HG02759 (cell line): ENCODE data around the gene ATG5.

ENCODE experiments used
- ATAC-seq: cut with Tn5 transposase; IDR thresholded peaks from one replicate; pipeline ENCODE4 v1.9.1; 2021; ENCODE audit warnings: mild to moderate bottlenecking, moderate library complexity; ENCODE audit not compliant: unreplicated experiment

Gene ATG5

GRCh38 chr6:106325336-106326178, at the start of gene ATG5:
TSS of gene ATG5 (minus strand) at chr6:106325760. CDS start at chr6:106316208, 9,552 bp downstream.
- ATAC-seq = peak; percentile 96

DNA sequence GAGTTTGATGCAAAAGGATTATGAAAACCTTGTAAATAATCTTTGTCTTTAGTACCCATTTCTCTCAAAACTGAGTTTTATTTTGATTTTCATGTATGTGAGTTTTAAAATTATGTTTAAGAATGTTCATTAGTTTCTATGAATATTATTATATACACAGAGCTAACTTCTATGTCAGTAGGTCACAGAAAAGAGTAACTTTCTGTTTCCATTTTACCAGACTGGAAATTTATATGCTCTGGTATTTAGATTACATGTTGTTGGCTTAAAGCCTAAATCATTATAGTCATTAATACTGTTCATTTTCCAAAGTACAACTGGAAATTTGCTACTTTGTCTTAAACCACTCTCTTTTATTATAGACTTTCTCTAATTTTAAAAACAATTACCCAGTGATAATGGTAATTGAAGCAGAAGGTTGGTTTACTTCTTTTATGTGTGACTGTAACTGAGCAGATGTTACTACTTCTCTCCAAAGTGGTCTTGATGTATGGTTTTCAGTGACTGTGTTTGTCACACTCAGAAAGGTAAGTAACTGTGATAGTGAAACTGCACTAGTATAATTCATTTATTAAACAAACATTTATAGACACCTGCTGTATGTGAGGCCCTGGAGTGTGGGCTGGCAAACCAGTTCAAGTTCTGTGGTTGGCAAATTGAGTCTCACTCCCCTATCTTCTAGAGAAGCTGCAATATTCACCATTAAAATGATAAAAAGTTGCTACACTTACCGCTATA, 48.1 kb upstream of the ATG5 start:
- ATAC-seq = no peak

GRCh38 chr6:106372838-106373501, 47.4 kb upstream of the ATG5 start:
- no peak for ATAC-seq

DNA sequence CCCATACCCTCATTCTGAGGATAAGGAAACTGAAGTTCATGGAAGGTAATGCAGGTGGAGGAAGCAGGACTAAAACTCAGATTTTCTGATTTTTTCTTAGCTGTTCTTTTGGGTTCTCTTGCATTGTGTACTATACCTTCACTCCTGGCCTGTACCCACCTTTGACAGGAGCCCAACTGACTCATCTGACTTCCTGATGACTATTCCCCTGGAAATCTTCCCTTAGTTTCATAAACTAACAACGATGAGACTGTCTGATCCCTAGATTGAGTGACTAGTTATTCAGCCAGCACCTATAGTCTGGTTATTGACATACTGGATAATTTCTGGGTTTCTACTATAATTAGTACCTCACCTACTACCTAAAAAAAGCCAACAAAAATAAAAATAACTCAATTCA, 45.1 kb upstream of the ATG5 start:
- ATAC-seq = no peak

GRCh38 chr6:106369739-106370138, 44.2 kb upstream of the ATG5 start:
- no peak for ATAC-seq

DNA sequence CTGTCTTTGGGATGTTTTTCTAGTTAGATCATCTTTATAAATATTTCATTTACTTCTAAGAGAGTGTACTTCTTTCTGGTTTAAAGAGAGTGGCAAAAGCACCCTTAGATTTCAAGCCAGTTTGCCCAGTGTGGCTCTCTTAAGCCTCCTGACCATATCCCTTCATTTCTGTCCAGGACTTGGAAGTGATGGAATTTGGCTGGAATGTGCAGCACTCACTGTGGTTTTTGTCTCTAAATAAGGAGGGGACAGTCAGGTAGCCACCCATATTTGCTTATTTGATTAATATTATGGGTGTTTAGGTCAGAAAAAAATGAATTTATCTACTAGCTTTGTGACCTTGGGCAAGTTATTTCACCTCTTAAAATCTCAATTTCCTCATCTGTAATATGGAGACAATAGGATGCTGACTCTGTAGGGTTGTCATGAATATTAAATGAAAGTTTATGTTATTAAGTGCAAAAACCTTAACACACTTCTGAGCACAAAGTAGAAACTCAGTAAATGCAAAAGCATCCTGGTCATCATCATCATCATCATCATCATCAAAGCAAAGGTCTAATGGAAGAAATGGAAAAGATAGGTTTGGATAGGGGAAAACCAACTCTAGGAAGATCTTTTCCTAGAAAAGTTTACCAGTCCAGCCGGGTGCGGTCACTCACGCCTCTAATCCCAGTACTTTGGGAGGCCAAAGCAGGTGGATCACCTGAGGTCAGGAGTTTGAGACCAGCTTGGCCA, 38.0 kb upstream of the ATG5 start:
- no peak for ATAC-seq

DNA sequence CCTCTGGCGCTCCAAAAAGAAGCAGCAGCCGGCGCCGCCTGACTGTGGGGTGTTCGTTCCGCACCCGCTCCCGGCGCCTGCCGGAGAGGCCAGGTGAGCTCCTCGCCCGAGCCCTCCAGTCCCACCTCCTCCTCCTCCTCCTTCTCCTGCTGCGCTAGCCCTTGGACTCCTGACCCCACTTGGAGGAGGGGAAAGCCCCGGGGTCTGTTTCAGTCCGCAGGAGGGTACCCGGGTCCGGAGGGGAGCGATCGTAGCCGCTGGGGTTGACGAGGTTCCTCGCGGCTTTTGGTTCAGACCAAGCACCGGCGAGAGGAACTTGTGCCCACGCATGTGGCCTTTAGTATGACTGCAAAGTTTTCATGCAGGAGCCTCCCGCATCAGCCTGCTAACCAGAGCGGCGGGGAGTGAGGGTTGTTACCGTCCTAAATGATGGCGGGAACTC, 35.5 kb upstream of the ATG5 start:
- ATAC-seq = peak; percentile 54

DNA sequence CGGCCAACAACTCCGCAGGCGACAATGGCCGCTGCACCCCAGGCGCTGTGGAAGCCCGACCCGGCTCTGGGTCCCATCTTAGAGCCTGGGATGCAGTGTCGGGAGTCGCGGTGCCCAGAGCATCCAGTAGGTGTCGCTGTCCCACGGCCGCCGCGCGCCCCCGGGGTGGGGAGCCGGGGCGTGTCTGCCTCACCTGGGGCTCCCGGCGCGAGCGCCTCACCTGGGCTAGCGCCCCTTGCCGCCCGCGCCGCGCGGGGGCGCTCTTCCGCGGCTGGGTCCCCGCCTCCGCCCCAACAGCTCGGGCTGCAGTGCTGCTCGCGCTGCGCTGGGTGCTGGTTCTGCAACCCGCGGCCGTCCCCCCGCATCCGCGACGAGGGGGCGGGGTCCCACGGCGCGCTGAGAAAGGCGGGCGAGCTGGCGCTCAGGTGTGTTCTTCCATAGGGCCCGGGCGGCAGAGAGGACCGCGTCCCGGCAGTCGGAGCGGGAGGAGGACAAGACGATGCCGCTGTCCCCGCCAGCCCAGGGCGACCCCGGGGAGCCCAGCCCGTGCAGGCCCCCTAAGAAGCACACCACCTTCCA, 34.9 kb upstream of the ATG5 start, which contains the start of gene CRYBG1:
Gene CRYBG1 (plus strand): TSS at position 308 of the 579 bp plus-strand sequence. CDS start 192 bp downstream, at position 500.
- peak; percentile 79 for ATAC-seq

DNA sequence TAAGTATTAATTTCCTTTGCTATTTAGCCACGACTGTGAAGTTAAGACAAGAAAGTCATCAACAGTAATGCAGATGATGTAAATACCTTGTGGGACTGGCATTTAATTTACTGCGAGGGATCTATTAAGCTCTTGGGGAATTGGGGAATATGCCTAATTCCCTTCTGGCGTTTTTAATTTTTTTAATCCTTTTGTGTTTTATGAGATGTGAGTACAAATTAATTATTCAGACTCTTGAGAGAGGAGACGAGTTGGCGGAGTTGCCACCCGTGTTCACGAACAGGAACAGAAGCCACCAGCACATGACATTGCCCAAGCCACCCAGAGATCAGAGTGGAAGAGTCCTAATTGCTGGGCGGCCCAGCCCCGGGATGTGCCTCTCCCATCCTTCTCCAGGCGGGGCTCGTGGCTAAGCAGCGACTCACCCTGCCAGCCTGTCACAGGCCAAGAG, 34.4 kb upstream of the ATG5 start:
- ATAC-seq = no peak

GRCh38 chr6:106356378-106356777, 30.8 kb upstream of the ATG5 start:
- no peak for ATAC-seq

DNA sequence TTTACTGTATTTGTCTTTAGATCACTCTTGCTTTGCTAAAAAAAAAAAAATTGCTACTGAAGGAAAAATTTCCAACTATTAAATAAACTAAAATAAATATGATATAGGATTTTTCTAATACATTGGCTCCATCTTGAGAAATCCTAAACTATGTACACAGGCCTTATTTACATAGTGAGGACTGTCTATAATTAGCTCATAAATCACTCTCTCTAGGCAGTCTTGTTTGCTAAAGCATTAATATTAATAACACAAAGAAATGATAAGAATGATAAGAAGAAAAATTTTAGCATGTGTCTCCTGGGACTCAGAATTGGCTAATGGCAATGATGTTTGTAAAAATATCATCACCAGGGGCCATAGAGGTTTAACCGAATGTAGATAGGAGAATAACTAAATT, 21.7 kb upstream of the ATG5 start:
- ATAC-seq = no peak

DNA sequence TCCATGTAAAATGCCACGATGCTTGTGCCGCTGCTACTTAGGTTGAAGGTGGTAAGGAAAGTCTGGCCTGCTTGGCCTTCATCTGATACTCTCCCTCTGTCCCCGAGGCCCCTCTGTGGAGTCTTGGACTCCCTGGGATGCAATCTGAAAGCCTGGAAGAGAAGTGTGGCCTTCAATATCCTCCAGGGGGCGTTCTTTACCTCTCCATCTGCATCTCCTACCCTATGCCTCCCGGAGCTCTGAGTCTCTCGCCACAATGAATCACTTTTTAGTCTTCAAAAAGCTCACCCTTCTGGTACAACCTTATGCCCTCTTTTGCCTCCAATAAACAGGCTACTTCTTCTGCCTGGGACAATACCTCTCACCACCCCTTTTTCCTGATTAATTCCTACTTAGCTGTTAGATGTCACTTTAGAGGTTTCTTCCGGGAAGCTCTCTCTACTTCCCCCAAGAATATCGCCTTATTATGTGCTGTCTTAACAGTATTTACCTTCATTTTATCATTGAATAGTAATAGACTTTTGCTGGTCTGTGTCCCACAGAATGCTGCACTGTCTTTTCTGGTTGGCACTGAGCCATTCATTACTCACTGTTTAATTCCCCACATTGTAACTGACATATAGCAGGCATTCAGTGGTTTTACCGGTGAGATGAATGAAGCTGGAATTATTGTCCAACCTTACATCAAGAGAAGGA, 13.9 kb upstream of the ATG5 start:
- peak; percentile 84 for ATAC-seq

DNA sequence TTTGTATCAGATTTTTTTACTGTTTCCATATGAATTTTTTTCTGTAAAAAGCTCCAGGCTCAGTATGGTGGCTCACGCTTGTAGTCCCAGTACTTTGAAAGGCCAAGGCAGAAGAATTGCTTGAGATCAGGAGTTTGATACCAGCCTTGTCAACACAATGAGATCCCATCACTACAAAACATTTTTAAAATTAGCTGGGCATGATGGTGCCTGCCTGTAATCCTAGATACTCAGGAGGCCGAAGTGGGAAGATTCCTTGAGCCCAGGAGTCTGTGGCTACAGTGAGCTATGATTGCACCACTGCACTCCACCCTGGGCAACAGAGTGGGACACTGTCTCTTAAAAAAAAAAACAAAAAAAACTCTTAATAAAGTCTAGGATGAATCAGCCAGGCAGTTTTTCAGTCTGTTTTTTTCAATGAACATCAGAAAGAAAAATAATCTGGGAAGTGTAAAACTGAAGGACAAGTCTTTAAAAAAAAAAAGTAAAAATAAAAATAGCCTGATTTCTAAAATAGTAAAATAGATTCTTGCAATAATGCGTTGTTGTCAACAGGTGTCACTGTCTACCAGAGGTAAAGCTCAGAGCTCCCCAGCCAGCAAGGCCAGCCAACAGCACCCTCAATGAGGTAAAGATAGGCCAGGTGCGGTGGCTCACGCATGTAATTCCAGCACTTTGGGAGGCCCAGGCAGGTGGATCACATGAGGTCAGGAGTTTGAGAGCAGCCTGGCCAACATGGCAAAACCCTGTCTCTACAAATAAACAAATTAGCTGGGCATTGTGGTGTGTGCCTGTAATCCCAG, 9.3 kb upstream of the ATG5 start:
- peak; percentile 61 for ATAC-seq

- no peak for ATAC-seq
Measured at GRCh38 chr6:106324726-106325335, 729 bp downstream of the ATG5 start.

DNA sequence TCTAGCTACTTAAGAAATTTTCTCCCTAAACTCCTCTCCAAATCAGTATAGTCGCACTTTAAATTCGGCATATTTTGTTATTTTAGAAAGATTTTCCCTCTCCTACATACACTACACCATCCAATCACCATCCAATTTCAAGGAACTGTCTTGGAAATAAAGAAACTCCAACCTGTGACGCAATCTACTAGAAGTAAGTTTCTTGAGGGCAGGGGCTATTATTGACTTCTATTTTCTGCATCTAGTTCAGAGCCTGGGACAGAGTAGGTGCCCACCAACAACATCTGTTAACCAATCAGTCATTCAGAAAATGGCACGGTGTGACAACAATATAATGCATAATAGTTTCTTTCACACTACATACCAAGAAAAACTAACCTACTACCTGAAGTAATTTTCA, 3.6 kb downstream of the ATG5 start:
- no peak for ATAC-seq

- no peak for ATAC-seq
Measured at GRCh38 chr6:106318851-106319250, 6.7 kb downstream of the ATG5 start.

DNA sequence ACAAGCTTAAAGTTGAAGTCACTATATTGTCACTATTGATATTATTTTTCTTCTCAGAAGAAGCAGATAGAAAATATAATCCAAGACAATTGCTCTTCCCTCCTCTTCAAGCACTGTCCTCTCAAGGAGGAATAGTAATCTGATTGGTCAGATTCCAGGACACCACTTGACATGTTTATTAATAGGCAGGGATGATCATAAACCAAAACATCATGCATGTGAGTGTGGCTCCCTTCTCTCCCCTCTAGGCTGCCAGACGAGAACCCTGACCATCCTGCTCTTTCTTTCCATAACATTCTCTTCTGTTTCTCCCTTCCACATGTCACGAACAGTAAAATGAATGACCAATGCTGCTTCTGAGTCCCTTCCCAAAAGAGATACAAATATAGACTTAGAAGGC, 7.5 kb downstream of the ATG5 start:
- ATAC-seq = no peak

GRCh38 chr6:106316375-106316766, 9.2 kb downstream of the ATG5 start:
- ATAC-seq = no peak
